Prostate gland (tissue), 2 donors: Measurements from ENCODE around the gene E2F2.

Experiments
- CTCF ChIP-seq, 4 experiments: fragments of 200-600 bp in 2 of 4; fragments of 450-650 bp in 2 of 4; sonication (generic) in 2 of 4; IDR thresholded peaks; 1 replicate in 3 of 4; 2 replicates in 1 of 4; pipeline ENCODE4 v1.5.1; 2016 to 2019; ENCODE audit warnings: antibody characterized with exemption in 4 of 4, mild to moderate bottlenecking in 2 of 4, moderate library complexity in 2 of 4
- POLR2A ChIP-seq: fragments of 450-650 bp; IDR thresholded peaks from one replicate; pipeline ENCODE4 v1.6.1; 2016; ENCODE audit warnings: antibody characterized with exemption, mild to moderate bottlenecking
- POLR2AphosphoS5 ChIP-seq: sonication (generic); formaldehyde crosslinking; IDR thresholded peaks from one replicate; pipeline ENCODE4 v1.6.1; 2017; ENCODE audit warnings: antibody characterized with exemption

GRCh38 chr1:23496490-23497181, 34.4 kb downstream of the E2F2 start:
- TF ChIP-seq POLR2A (no peak), POLR2AphosphoS5 (no peak), CTCF (IDR thresholded peaks at IDR 0.05) (no peak)
